H9 (cell line): ENCODE data around the gene C1QL1. TPM values are rescaled to one million over a fixed set of nuclear protein-coding genes. Genes with fewer than 3 reads are reported as not detected.

Experiments used
- DNase-seq: peaks from one replicate; pipeline ENCODE4 v3.0.0-alpha.2; 2017
- H2AFZ ChIP-seq: one replicate; pipeline ENCODE4 v1.6.1; 2013; ENCODE audit warnings: mild to moderate bottlenecking, low read length, control low read depth, moderate library complexity
- H2AK5ac ChIP-seq: 2 replicates; pipeline ENCODE4 v1.6.1; 2013; ENCODE audit warnings: low read length, control low read depth, mixed read lengths; ENCODE audit not compliant: insufficient read length
- H2BK120ac ChIP-seq: one replicate; pipeline ENCODE4 v1.6.1; 2013; ENCODE audit warnings: low read depth, mild to moderate bottlenecking, low read length, control low read depth, inconsistent platforms; ENCODE audit not compliant: poor library complexity, severe bottlenecking
- H2BK12ac ChIP-seq: 2 replicates; pipeline ENCODE4 v1.6.1; 2013; ENCODE audit warnings: low read length, control low read depth, mixed read lengths, low read depth; ENCODE audit not compliant: insufficient read length
- H2BK15ac ChIP-seq: 2 replicates; pipeline ENCODE4 v1.6.1; 2013; ENCODE audit warnings: low read depth, low read length, control low read depth
- H2BK20ac ChIP-seq: one replicate; pipeline ENCODE4 v1.6.1; 2013; ENCODE audit warnings: low read depth, mild to moderate bottlenecking, low read length, control low read depth, inconsistent platforms; ENCODE audit not compliant: poor library complexity, severe bottlenecking
- H2BK5ac ChIP-seq: 2 replicates; pipeline ENCODE4 v1.6.1; 2013; ENCODE audit warnings: low read length, control low read depth, mixed read lengths; ENCODE audit not compliant: insufficient read length
- H3K14ac ChIP-seq: 2 replicates; pipeline ENCODE4 v1.6.1; 2013; ENCODE audit warnings: low read length, control low read depth; ENCODE audit not compliant: insufficient read depth
- H3K18ac ChIP-seq: 2 replicates; pipeline ENCODE4 v1.6.1; 2013; ENCODE audit warnings: low read depth, mild to moderate bottlenecking, mixed read lengths, low read length, control low read depth; ENCODE audit not compliant: insufficient read length
- H3K23ac ChIP-seq: 2 replicates; pipeline ENCODE4 v1.6.1; 2013; ENCODE audit warnings: low read length, control low read depth, mixed read lengths, low read depth; ENCODE audit not compliant: insufficient read length
- H3K23me2 ChIP-seq: 2 replicates; pipeline ENCODE4 v1.6.1; 2013; ENCODE audit warnings: low read depth, mild to moderate bottlenecking, mixed read lengths, low read length, control low read depth; ENCODE audit not compliant: insufficient read length, poor library complexity, severe bottlenecking
- H3K27ac ChIP-seq: 2 replicates; pipeline ENCODE4 v1.5.1; 2013; ENCODE audit warnings: low read length, control low read depth, mixed read lengths, low read depth; ENCODE audit not compliant: insufficient read length
- H3K27me3 ChIP-seq: 2 replicates; pipeline ENCODE4 v1.6.1; 2013; ENCODE audit warnings: low read length, control low read depth, inconsistent platforms; ENCODE audit not compliant: insufficient read depth
- H3K4ac ChIP-seq: 2 replicates; pipeline ENCODE4 v1.6.1; 2013; ENCODE audit warnings: low read depth, mild to moderate bottlenecking, control low read depth, inconsistent platforms, low read length, moderate library complexity
- H3K4me1 ChIP-seq: 2 replicates; pipeline ENCODE4 v1.6.1; 2013; ENCODE audit warnings: low read length, control low read depth, inconsistent platforms; ENCODE audit not compliant: insufficient read depth
- H3K4me2 ChIP-seq: 2 replicates; pipeline ENCODE4 v1.6.1; 2013; ENCODE audit warnings: low read length, control low read depth, mixed read lengths; ENCODE audit not compliant: insufficient read length, insufficient read depth
- H3K56ac ChIP-seq: 2 replicates; pipeline ENCODE4 v1.6.1; 2013; ENCODE audit warnings: low read depth, mild to moderate bottlenecking, mixed read lengths, low read length, control low read depth; ENCODE audit not compliant: insufficient read length
- H3K79me1 ChIP-seq: 2 replicates; pipeline ENCODE4 v1.6.1; 2013; ENCODE audit warnings: low read depth, mild to moderate bottlenecking, moderate library complexity, low read length, control low read depth, inconsistent platforms; ENCODE audit not compliant: insufficient read depth, poor library complexity, severe bottlenecking
- H3K79me2 ChIP-seq: 2 replicates; pipeline ENCODE4 v1.6.1; 2013; ENCODE audit warnings: low read length, control low read depth, inconsistent platforms; ENCODE audit not compliant: insufficient read depth
- H3K9ac ChIP-seq: 2 replicates; pipeline ENCODE4 v1.6.1; 2013; ENCODE audit warnings: low read length, control low read depth, mixed read lengths; ENCODE audit not compliant: insufficient read length; ENCODE audit errors: extremely low read depth
- H3K9me3 ChIP-seq: one replicate; pipeline ENCODE4 v1.6.1; 2013; ENCODE audit warnings: low read depth, low read length, inconsistent platforms; ENCODE audit not compliant: control insufficient read depth
- H3T11ph ChIP-seq: one replicate; pipeline ENCODE4 v1.6.1; 2013; ENCODE audit warnings: mild to moderate bottlenecking, low read length, control low read depth, inconsistent platforms
- H4K20me1 ChIP-seq: one replicate; pipeline ENCODE4 v1.6.1; 2013; ENCODE audit not compliant: control insufficient read depth, insufficient read length, insufficient read depth
- H4K5ac ChIP-seq: 2 replicates; pipeline ENCODE4 v1.6.1; 2013; ENCODE audit warnings: low read depth, mild to moderate bottlenecking, mixed read lengths, low read length, control low read depth; ENCODE audit not compliant: insufficient read length
- H4K8ac ChIP-seq: replicated peaks from 2 replicates; pipeline ENCODE4 v1.6.1; 2013; ENCODE audit warnings: low read length, control low read depth, mixed read lengths, low read depth; ENCODE audit not compliant: insufficient read length
- H4K91ac ChIP-seq: 2 replicates; pipeline ENCODE4 v1.6.1; 2013; ENCODE audit warnings: low read depth, mild to moderate bottlenecking, moderate library complexity, mixed read lengths, low read length, control low read depth; ENCODE audit not compliant: insufficient read length
- H3K27ac Mint-ChIP-seq, 3 experiments: 2 replicates in 2 of 3; 3 replicates in 1 of 3; pipeline ENCODE4 v1.8.0; 2020 to 2021; ENCODE audit warnings: mixed read lengths in 3 of 3, mild to moderate bottlenecking in 1 of 3, moderate library complexity in 1 of 3
- H3K27me3 Mint-ChIP-seq: 2 replicates; pipeline ENCODE4 v1.8.0; 2021; ENCODE audit warnings: low read depth, mild to moderate bottlenecking, moderate library complexity, mixed read lengths
- H3K36me3 Mint-ChIP-seq, 3 experiments: 2 replicates in 2 of 3; 3 replicates in 1 of 3; pipeline ENCODE4 v1.8.0; 2020 to 2021; ENCODE audit warnings: low read depth in 3 of 3, mixed read lengths in 3 of 3; ENCODE audit not compliant: insufficient read depth in 1 of 3
- H3K4me1 Mint-ChIP-seq, 2 experiments: 2 replicates each; pipeline ENCODE4 v1.8.0; 2020; ENCODE audit warnings: mixed read lengths in 2 of 2
- H3K4me3 Mint-ChIP-seq, 2 experiments: 2 replicates in 1 of 2; 3 replicates in 1 of 2; pipeline ENCODE4 v1.8.0; 2020 to 2021; ENCODE audit warnings: mild to moderate bottlenecking in 2 of 2, mixed read lengths in 2 of 2, moderate library complexity in 1 of 2
- H3K9me3 Mint-ChIP-seq, 2 experiments: 2 replicates in 1 of 2; 3 replicates in 1 of 2; pipeline ENCODE4 v1.8.0; 2020; ENCODE audit warnings: mild to moderate bottlenecking in 2 of 2, mixed read lengths in 2 of 2, moderate library complexity in 1 of 2
- CTCF ChIP-seq: fragments of 200-600 bp; sonication (generic); conservative IDR thresholded peaks from 3 replicates; pipeline ENCODE4 v1.8.0; 2021; ENCODE audit warnings: antibody characterized with exemption, mild to moderate bottlenecking
- WGBS: extraction: QIAGEN DNeasy Blood & Tissue Kit; methylation state at CpG from one replicate; pipeline ENCODE4 v1.1.7; 2013; ENCODE audit warnings: missing lambda C conversion rate, low lambda C conversion rate, mixed read lengths; ENCODE audit not compliant: insufficient read length; ENCODE audit errors: extremely low coverage; 5-methylcytosine and 5-hydroxymethylcytosine counted together
- total RNA-seq: library from RNA; stranded (reverse); gene quantifications from 2 replicates; pipeline ENCODE4 v1.2.1, GENCODE V29; 2021

C1QL1 gene
- total RNA-seq, 1 experiment from 2014 or later, result 6.0 TPM

DNA sequence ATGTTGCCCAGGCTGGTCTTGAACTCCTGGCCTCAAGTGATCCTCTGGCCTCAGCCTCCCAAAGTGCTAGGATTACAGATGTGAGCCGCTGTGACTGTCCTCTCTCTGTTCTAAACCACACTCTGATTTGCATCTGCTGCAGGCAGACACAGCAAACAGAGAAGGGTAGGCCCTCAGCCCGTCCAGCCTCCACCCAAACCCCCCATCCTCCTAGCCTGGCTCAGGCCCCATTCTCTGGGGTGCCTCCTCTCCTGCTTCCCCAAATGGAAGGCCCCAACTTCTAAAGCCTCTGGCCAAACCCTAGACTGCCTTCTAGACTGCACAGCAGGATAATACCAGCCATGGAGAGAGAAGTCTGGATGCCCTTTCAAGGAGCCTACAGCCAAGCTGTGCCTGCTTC, 48.7 kb downstream of the C1QL1 start:
- no peaks in the 10 kb centered on the region for H3K79me2 ChIP-seq
- H3K18ac ChIP-seq, result no peak overlapping the region
- peak; percentile 21 for DNase-seq
- no peaks in the 10 kb centered on the region for H3K23me2 ChIP-seq
- no peaks in the 10 kb centered on the region for H3K9me3 ChIP-seq
- no peak overlapping the region for H4K91ac ChIP-seq
- H4K8ac ChIP-seq, result no peak overlapping the region
- H2BK15ac ChIP-seq, result no peak overlapping the region
- no peak overlapping the region for H2AFZ ChIP-seq
- H3K4me3 Mint-ChIP-seq, result no peak overlapping the region
- no peak for TF ChIP-seq CTCF
- H3T11ph ChIP-seq, result no peak overlapping the region
- no peak overlapping the region for H2BK120ac ChIP-seq
- H3K14ac ChIP-seq, result no peak overlapping the region
- H3K4me2 ChIP-seq, result no peak overlapping the region
- peaks cover 17 to 32% of the 10 kb centered on the region in 2 experiments for H3K4me1 Mint-ChIP-seq
- WGBS, result no CpG with 5 or more reads among the region's 2 CpGs
- H4K20me1 ChIP-seq, result no peaks in the 10 kb centered on the region
- no peaks in the 10 kb centered on the region for H3K36me3 Mint-ChIP-seq
- H2AK5ac ChIP-seq, result no peak overlapping the region
- no peak overlapping the region for H3K56ac ChIP-seq
- H3K27ac ChIP-seq, result no peak overlapping the region
- no peak overlapping the region for H2BK5ac ChIP-seq
- H3K27me3 Mint-ChIP-seq, result peaks cover 29% of the 10 kb centered on the region
- H2BK12ac ChIP-seq, result no peak overlapping the region
- H3K27me3 ChIP-seq, result 0 out of 2 replicates have a peak, but pooled peaks cover 2% of the 10 kb centered on the region
- H3K23ac ChIP-seq, result no peak overlapping the region
- peaks cover 7% of the 10 kb centered on the region; the same call in 1 of the 2 replicates for H3K4me1 ChIP-seq
- no peaks in the 10 kb centered on the region for H3K9me3 Mint-ChIP-seq
- no peak overlapping the region for H3K9ac ChIP-seq
- no peaks in the 10 kb centered on the region for H3K79me1 ChIP-seq
- H4K5ac ChIP-seq, result no peak overlapping the region
- H3K27ac Mint-ChIP-seq, result no peak overlapping the region
- H2BK20ac ChIP-seq, result no peak overlapping the region
- H3K4ac ChIP-seq, result no peak overlapping the region
